Natural killer cell (primary cell): Measurements from ENCODE around the gene ZNF750. TPM values are rescaled to one million over a fixed set of nuclear protein-coding genes. Genes with fewer than 3 reads are reported as not detected.

ENCODE experiments used
- ATAC-seq, 3 donors: fragments of 150-1000 bp in 2 of 3; fragments of 200-7000 bp in 1 of 3; cut with Tn5 transposase; 1 replicate in 1 of 3; 2 replicates in 2 of 3; pipeline ENCODE4 v1.10.0; 2021; ENCODE audit warnings: mild to moderate bottlenecking in 2 of 3, moderate library complexity in 2 of 3
- DNase-seq, 2 donors: peaks; one replicate each; pipeline versions ENCODE4 v3.0.0 to v3.0.0-alpha.2; 2013 to 2021; ENCODE audit warnings: mixed read lengths in 1 of 2
- H3K27ac ChIP-seq: one replicate; pipeline ENCODE4 v1.5.1; 2013; ENCODE audit warnings: mild to moderate bottlenecking, low read length
- H3K27me3 ChIP-seq: one replicate; pipeline ENCODE4 v1.6.1; 2013; ENCODE audit warnings: low read length; ENCODE audit not compliant: control insufficient read depth, insufficient read depth
- H3K36me3 ChIP-seq: one replicate; pipeline ENCODE4 v1.6.1; 2013; ENCODE audit warnings: low read length; ENCODE audit not compliant: control insufficient read depth, insufficient read depth
- H3K4me1 ChIP-seq: one replicate; pipeline ENCODE4 v1.6.1; 2013; ENCODE audit warnings: low read length; ENCODE audit not compliant: control insufficient read depth, insufficient read depth
- H3K4me3 ChIP-seq: one replicate; pipeline ENCODE4 v1.5.1; 2013; ENCODE audit warnings: low read length
- H3K9me3 ChIP-seq: one replicate; pipeline ENCODE4 v1.6.1; 2013; ENCODE audit warnings: low read length; ENCODE audit not compliant: control insufficient read depth, insufficient read depth
- H3K27ac Mint-ChIP-seq, 2 donors: one replicate each; pipeline ENCODE4 v1.8.0; 2022; ENCODE audit warnings: mild to moderate bottlenecking in 2 of 2, mixed read lengths in 2 of 2, moderate library complexity in 1 of 2
- H3K27me3 Mint-ChIP-seq, 2 donors: one replicate each; pipeline ENCODE4 v1.8.0; 2022; ENCODE audit warnings: low read depth in 2 of 2, mixed read lengths in 2 of 2
- H3K36me3 Mint-ChIP-seq: one replicate; pipeline ENCODE4 v1.8.0; 2022; ENCODE audit warnings: mixed read lengths
- H3K4me1 Mint-ChIP-seq, 2 donors: one replicate each; pipeline ENCODE4 v1.8.0; 2022; ENCODE audit warnings: mixed read lengths in 2 of 2
- H3K4me3 Mint-ChIP-seq: one replicate; pipeline ENCODE4 v1.8.0; 2022; ENCODE audit warnings: mild to moderate bottlenecking, moderate library complexity, mixed read lengths
- H3K9me3 Mint-ChIP-seq, 2 donors: one replicate each; pipeline ENCODE4 v1.8.0; 2022; ENCODE audit warnings: mixed read lengths in 2 of 2
- CTCF ChIP-seq: fragments of 200-600 bp; IDR thresholded peaks from one replicate; pipeline ENCODE4 v1.8.0; 2022; ENCODE audit warnings: antibody characterized with exemption
- WGBS: methylation state at CpG from one replicate; pipeline ENCODE4 v1.1.7; 2013; ENCODE audit warnings: missing lambda C conversion rate; ENCODE audit not compliant: insufficient coverage; 5-methylcytosine and 5-hydroxymethylcytosine counted together
- intact Hi-C: fragments of 100-400 bp; cut with micrococcal nuclease; formaldehyde crosslinking; loops from one replicate; pipeline ENCODE4 v1.14.2; 2022
- total RNA-seq, 4 donors: library from RNA; stranded (reverse); fragments of 120-200 nt in 1 of 4; gene quantifications; one replicate each; pipeline versions ENCODE4 v1.2.3 to v1.2.4, GENCODE V29; 2013 to 2022

Gene ZNF750
- total RNA-seq, 3 donors from 2014 or later (not counting 1 experiment from before 2014, with no cell fraction given) = not detected

GRCh38 chr17:82884970-82885353 lies 45.1 kb upstream of the ZNF750 start:
- H3K9me3 Mint-ChIP-seq = peaks cover 0 to 2% of the 10 kb centered on the region in 2 donors
- H3K27ac Mint-ChIP-seq = peak overlapping the region; percentile 87 to 88
- WGBS = 6% methylated on average over 5 of the region's 5 CpGs
- peak in 1 of 2 donors; percentile 68 for DNase-seq
- Histone ChIP-seq H3K9me3 (no peaks in the 10 kb centered on the region), H3K4me3 (no peak overlapping the region), H3K36me3 (peaks cover 2% of the 10 kb centered on the region), H3K4me1 (peaks cover 67% of the 10 kb centered on the region), H3K27ac (peak overlapping the region; percentile 60), H3K27me3 (no peaks in the 10 kb centered on the region)
- H3K36me3 Mint-ChIP-seq = no peaks in the 10 kb centered on the region
- peak overlapping the region; percentile 61 for H3K4me3 Mint-ChIP-seq
- H3K4me1 Mint-ChIP-seq = peaks cover 61 to 72% of the 10 kb centered on the region in 2 donors
- ATAC-seq = peak; percentile 29 to 41 (median 41)
- TF ChIP-seq CTCF = no peak
- intact Hi-C loops = no loop called here
- peaks cover 0 to 4% of the 10 kb centered on the region in 2 donors for H3K27me3 Mint-ChIP-seq

GRCh38 chr17:82884341-82884969 lies 44.6 kb upstream of the ZNF750 start:
- TF ChIP-seq CTCF = no peak
- H3K4me3 Mint-ChIP-seq = peak overlapping the region; percentile 83
- Histone ChIP-seq H3K4me1 (peaks cover 72% of the 10 kb centered on the region), H3K36me3 (no peaks in the 10 kb centered on the region), H3K9me3 (no peaks in the 10 kb centered on the region), H3K4me3 (no peak overlapping the region), H3K27me3 (no peaks in the 10 kb centered on the region), H3K27ac (peak overlapping the region; percentile 60)
- WGBS = 74% methylated on average over 25 of the region's 25 CpGs
- intact Hi-C loops = no loop called here
- H3K4me1 Mint-ChIP-seq = peaks cover 66 to 77% of the 10 kb centered on the region in 2 donors
- H3K9me3 Mint-ChIP-seq = peaks cover 0 to 2% of the 10 kb centered on the region in 2 donors
- DNase-seq (peak in 1 of 2 donors; percentile 68), ATAC-seq (no peak)
- H3K27me3 Mint-ChIP-seq = peaks cover 0 to 7% of the 10 kb centered on the region in 2 donors
- no peaks in the 10 kb centered on the region for H3K36me3 Mint-ChIP-seq
- H3K27ac Mint-ChIP-seq = peak overlapping the region; percentile 87 to 88

GRCh38 chr17:82883419-82884031 lies 43.7 kb upstream of the ZNF750 start:
- no peak overlapping the region for H3K27ac ChIP-seq
- WGBS = 60% methylated on average over 23 of the region's 23 CpGs
- H3K27me3 ChIP-seq = no peaks in the 10 kb centered on the region
- DNase-seq (peak in 1 of 2 donors; percentile 52), ATAC-seq (peak in 2 of 3 donors; percentile 7 to 30)
- TF ChIP-seq CTCF = no peak
- no peaks in the 10 kb centered on the region for H3K36me3 ChIP-seq
- H3K4me1 ChIP-seq = peaks cover 81% of the 10 kb centered on the region
- H3K4me3 Mint-ChIP-seq = peak overlapping the region; percentile 83
- intact Hi-C loops = no loop called here
- H3K27me3 Mint-ChIP-seq = peaks cover 0 to 10% of the 10 kb centered on the region in 2 donors
- no peaks in the 10 kb centered on the region for H3K9me3 ChIP-seq
- H3K9me3 Mint-ChIP-seq = peaks cover 0 to 2% of the 10 kb centered on the region in 2 donors
- H3K36me3 Mint-ChIP-seq = no peaks in the 10 kb centered on the region
- peaks cover 75 to 87% of the 10 kb centered on the region in 2 donors for H3K4me1 Mint-ChIP-seq
- peak overlapping the region; percentile 87 to 88 for H3K27ac Mint-ChIP-seq
- H3K4me3 ChIP-seq = no peak overlapping the region
